HepG2 (cell line): ENCODE measurements around the gene CALHM5. TPM values are rescaled to one million over a fixed set of nuclear protein-coding genes. Genes with fewer than 3 reads are reported as not detected.

ENCODE experiments used
- BCLAF1 ChIP-seq: fragments of 450-650 bp; IDR thresholded peaks from 2 replicates; pipeline ENCODE4 v1.6.1; 2017; ENCODE audit warnings: mild to moderate bottlenecking
- ELF3 ChIP-seq: IDR thresholded peaks from 2 replicates; pipeline ENCODE4 v1.6.1; 2016; ENCODE audit warnings: missing genetic modification reagents, missing compliant biosample characterization
- ELK4 ChIP-seq: sonication (generic); formaldehyde crosslinking; IDR thresholded peaks from 2 replicates; pipeline ENCODE4 v1.9.0; 2021; ENCODE audit warnings: missing genetic modification reagents, borderline replicate concordance
- GATAD2A ChIP-seq: IDR thresholded peaks from 2 replicates; pipeline ENCODE4 v1.6.1; 2016
- MAFK ChIP-seq, 2 experiments: IDR thresholded peaks in 1 of 2; conservative IDR thresholded peaks in 1 of 2; 2 replicates each; pipeline ENCODE4 v1.6.1; 2011; ENCODE audit warnings: improper control_type of control experiment in 2 of 2, low read length in 2 of 2
- NR2C2 ChIP-seq: sonication (generic); formaldehyde crosslinking; IDR thresholded peaks from 2 replicates; pipeline ENCODE4 v1.4.0; 2020; ENCODE audit warnings: missing genetic modification reagents, mild to moderate bottlenecking, moderate library complexity, borderline replicate concordance
- POLR2AphosphoS2 ChIP-seq: IDR thresholded peaks from 2 replicates; pipeline ENCODE4 v1.6.1; 2011; ENCODE audit warnings: low read depth, low read length, improper control_type of control experiment
- PTBP1 ChIP-seq: fragments of 200-400 bp; formaldehyde crosslinking; IDR thresholded peaks from 2 replicates; pipeline ENCODE4 v1.6.1; 2018; ENCODE audit warnings: low read length, low read depth; ENCODE audit not compliant: poor library complexity, severe bottlenecking
- SAP130 ChIP-seq: IDR thresholded peaks from 2 replicates; pipeline ENCODE4 v1.6.1; 2016; ENCODE audit warnings: low read depth
- SMAD9 ChIP-seq: sonication (generic); formaldehyde crosslinking; IDR thresholded peaks from 2 replicates; pipeline ENCODE4 v1.5.1; 2020; ENCODE audit warnings: mild to moderate bottlenecking, missing genetic modification reagents
- TFDP1 ChIP-seq: IDR thresholded peaks from 2 replicates; pipeline ENCODE4 v1.6.1; 2016; ENCODE audit warnings: missing compliant biosample characterization, missing genetic modification reagents, borderline replicate concordance
- TFE3 ChIP-seq: IDR thresholded peaks from 2 replicates; pipeline ENCODE4 v1.6.1; 2016
- ZMAT3 ChIP-seq: sonication (generic); formaldehyde crosslinking; conservative IDR thresholded peaks from 2 replicates; pipeline ENCODE4 v1.7.0; 2021; ENCODE audit warnings: missing genetic modification reagents
- ZNF121 ChIP-seq: sonication (generic); formaldehyde crosslinking; IDR thresholded peaks from 2 replicates; pipeline ENCODE4 v1.5.0; 2020; ENCODE audit warnings: mild to moderate bottlenecking, missing genetic modification reagents
- ZNF180 ChIP-seq: sonication (generic); formaldehyde crosslinking; IDR thresholded peaks from 2 replicates; pipeline ENCODE4 v1.4.0; 2020; ENCODE audit warnings: low read depth, missing genetic modification reagents, borderline replicate concordance
- ZNF331 ChIP-seq: sonication (generic); formaldehyde crosslinking; IDR thresholded peaks from 2 replicates; pipeline ENCODE4 v1.4.0; 2020; ENCODE audit warnings: missing genetic modification reagents
- ZNF362 ChIP-seq: sonication (generic); formaldehyde crosslinking; IDR thresholded peaks from 2 replicates; pipeline ENCODE4 v1.4.0; 2020; ENCODE audit warnings: missing genetic modification reagents, mild to moderate bottlenecking, borderline replicate concordance
- ZNF44 ChIP-seq: sonication (generic); formaldehyde crosslinking; IDR thresholded peaks from 2 replicates; pipeline ENCODE4 v1.5.1; 2020; ENCODE audit warnings: mild to moderate bottlenecking, missing genetic modification reagents
- ZNF564 ChIP-seq: sonication (generic); formaldehyde crosslinking; IDR thresholded peaks from 2 replicates; pipeline ENCODE4 v1.8.1; 2023; ENCODE audit warnings: mild to moderate bottlenecking, missing genetic modification reagents
- ZNF580 ChIP-seq: IDR thresholded peaks from 2 replicates; pipeline ENCODE4 v1.6.1; 2016; ENCODE audit warnings: low read depth, borderline replicate concordance
- ZNF7 ChIP-seq: IDR thresholded peaks from 2 replicates; pipeline ENCODE4 v1.6.1; 2016; ENCODE audit warnings: missing biosample characterization, missing genetic modification reagents
- ZNF776 ChIP-seq: sonication (generic); formaldehyde crosslinking; IDR thresholded peaks from 2 replicates; pipeline ENCODE4 v1.4.0; 2020; ENCODE audit warnings: mild to moderate bottlenecking, missing genetic modification reagents
- polyA plus RNA-seq, 8 experiments: library from polyadenylated mRNA; depleted of rRNA in 3 of 8; stranded (reverse) in 7 of 8; unstranded in 1 of 8; fragments of >200 nt; fragmentation: Illumina TruSeq in 4 of 8; extraction: Trizol in 4 of 8; gene quantifications; 2 replicates each; pipeline versions ENCODE4 v1.2.1 to v1.2.3, GENCODE V29; 2011 to 2016; ENCODE audit warnings: low read depth in 4 of 8, missing spikeins in 1 of 8, mixed read lengths in 1 of 8; ENCODE audit not compliant: insufficient read depth in 1 of 8
- total RNA-seq, 5 experiments: library from RNA; depleted of rRNA; stranded (reverse); fragments of >200 nt; fragmentation: Illumina TruSeq; extraction: Trizol; gene quantifications; 2 replicates each; pipeline ENCODE4 v1.2.3, GENCODE V29; 2016; ENCODE audit warnings: low read depth in 1 of 5

The CALHM5 gene
- total and polyA plus RNA-seq, 2 of the 13 experiments (the other 11 are each of a cell fraction or from before 2014, with no cell fraction given), result not detected

- TF ChIP-seq PTBP1 (no peak), ZNF7 (no peak), SMAD9 (CRISPR knock-in tag) (no peak), SAP130 (CRISPR knock-in tag) (peak; percentile 27; the same call in 1 of the 2 replicates), BCLAF1 (no peak), ZNF180 (CRISPR knock-in tag) (no peak), ZNF776 (CRISPR knock-in tag) (no peak), TFE3 (CRISPR knock-in tag) (no peak), ELK4 (CRISPR knock-in tag) (no peak), POLR2AphosphoS2 (no peak), MAFK (conservative IDR thresholded peaks at IDR 0.05 in 1 of 2, IDR thresholded peaks at IDR 0.05 in 1 of 2; ENCODE audit: low read length in 2 of 2) (peak in 1 of 2 experiments; percentile 38; a peak in 1 of 4 replicates), NR2C2 (CRISPR knock-in tag) (no peak), GATAD2A (CRISPR knock-in tag) (no peak), ZNF580 (CRISPR knock-in tag) (no peak), ZNF121 (no peak), ZMAT3 (no peak), TFDP1 (no peak), ZNF564 (no peak), ZNF362 (CRISPR knock-in tag) (peak; percentile 39; the same call in 1 of the 2 replicates), ELF3 (0 out of 2 replicates have a peak, but pooled peaks have one; percentile 29), ZNF44 (CRISPR knock-in tag) (0 out of 2 replicates have a peak, but pooled peaks have one; percentile 34), ZNF331 (CRISPR knock-in tag) (no peak)
Measured at GRCh38 chr6:116536216-116536621, 24.8 kb downstream of the CALHM5 start (continued).
